B cell (primary cell): ENCODE results near the gene EFL1. TPM values are rescaled to one million over a fixed set of nuclear protein-coding genes. Genes with fewer than 3 reads are reported as not detected.
"Not testable (repeated sequence)": the region's sequence is repeated elsewhere in the genome, so short reads cannot be mapped to it uniquely, and the experiment has no call there.

Experiments
- ATAC-seq: fragments of 200-7000 bp; cut with Tn5 transposase; one replicate; pipeline ENCODE4 v1.10.0; 2021; ENCODE audit warnings: low read depth, mild to moderate bottlenecking, moderate number of reproducible peaks, moderate library complexity
- CTCF ChIA-PET: fragments of 350-600 bp; sonication (Branson Sonifier 250); formaldehyde crosslinking; loops from one replicate; lab custom pipeline; 2021; ENCODE audit warnings: antibody characterized with exemption, inconsistent platforms; lab: Charles Lee
- POLR2A ChIA-PET: fragments of 350-600 bp; sonication (Branson Sonifier 250); formaldehyde crosslinking; loops from one replicate; lab custom pipeline; 2021; ENCODE audit warnings: antibody characterized with exemption; lab: Charles Lee
- DNase-seq: peaks from one replicate; pipeline ENCODE4 v3.0.0; 2013
- H2AFZ ChIP-seq: 2 replicates; pipeline ENCODE4 v1.6.1; 2012; ENCODE audit warnings: mild to moderate bottlenecking, low read depth, low read length; ENCODE audit not compliant: insufficient read depth, poor library complexity, severe bottlenecking
- H3K27ac ChIP-seq, 2 donors: 1 replicate in 1 of 2; 2 replicates in 1 of 2; pipeline ENCODE4 v1.5.1; 2012 to 2013; ENCODE audit warnings: low read length in 2 of 2, mild to moderate bottlenecking in 2 of 2, moderate library complexity in 1 of 2
- H3K27me3 ChIP-seq, 4 experiments: fragments of 200-600 bp in 1 of 4; sonication (generic) in 1 of 4; replicated peaks in 1 of 4; 1 replicate in 2 of 4; 2 replicates in 2 of 4; pipeline versions ENCODE4 v1.6.1 to v1.7.0; 2013 to 2016; ENCODE audit warnings: low read length in 3 of 4, mild to moderate bottlenecking in 2 of 4, mixed read lengths in 1 of 4, moderate library complexity in 1 of 4; ENCODE audit not compliant: insufficient read depth in 4 of 4, control insufficient read depth in 3 of 4; ENCODE audit errors: control extremely low read depth in 1 of 4
- H3K36me3 ChIP-seq, 2 experiments: replicated peaks in 1 of 2; 1 replicate in 1 of 2; 2 replicates in 1 of 2; pipeline versions ENCODE4 v1.6.1 to v1.7.1; 2013; ENCODE audit warnings: low read length in 1 of 2; ENCODE audit not compliant: insufficient read depth in 2 of 2, control insufficient read depth in 1 of 2; ENCODE audit errors: control extremely low read depth in 1 of 2, extremely low read depth in 1 of 2
- H3K4me1 ChIP-seq, 2 donors: fragments of 200-600 bp in 1 of 2; sonication (generic) in 1 of 2; 1 replicate in 1 of 2; 2 replicates in 1 of 2; pipeline versions ENCODE4 v1.5.1 to v1.6.1; 2013 to 2017; ENCODE audit warnings: low read length in 2 of 2; ENCODE audit not compliant: control insufficient read depth in 2 of 2, insufficient read depth in 2 of 2
- H3K4me2 ChIP-seq: replicated peaks from 2 replicates; pipeline ENCODE3; 2012; ENCODE audit warnings: mild to moderate bottlenecking, low read depth, low read length; ENCODE audit not compliant: poor library complexity, severe bottlenecking
- H3K4me3 ChIP-seq, 5 experiments: fragments of 200-600 bp in 1 of 5; sonication (generic) in 1 of 5; 1 replicate in 3 of 5; 2 replicates in 2 of 5; pipeline versions ENCODE4 v1.5.1 to v1.7.0; 2011 to 2016; ENCODE audit warnings: low read length in 4 of 5, mild to moderate bottlenecking in 4 of 5, low read depth in 2 of 5, control low read depth in 1 of 5, moderate library complexity in 1 of 5; ENCODE audit not compliant: insufficient read depth in 1 of 5; ENCODE audit errors: control extremely low read depth in 1 of 5, extremely low read depth in 1 of 5
- H3K79me2 ChIP-seq: fragments of 200-600 bp; sonication (generic); one replicate; pipeline ENCODE4 v1.6.0; 2016; ENCODE audit warnings: low read length; ENCODE audit not compliant: control insufficient read depth, insufficient read depth
- H3K9ac ChIP-seq: fragments of 200-600 bp; sonication (generic); 2 replicates; pipeline ENCODE4 v1.6.1; 2017; ENCODE audit warnings: mild to moderate bottlenecking, low read length, moderate library complexity
- H3K9me3 ChIP-seq, 3 donors: one replicate each; pipeline versions ENCODE4 v1.6.1 to v1.7.1; 2013; ENCODE audit warnings: low read length in 2 of 3; ENCODE audit not compliant: control insufficient read depth in 2 of 3, insufficient read depth in 1 of 3; ENCODE audit errors: control extremely low read depth in 1 of 3
- H4K20me1 ChIP-seq: 2 replicates; pipeline ENCODE4 v1.6.0; 2012; ENCODE audit warnings: mild to moderate bottlenecking, low read length; ENCODE audit not compliant: insufficient read depth, control insufficient read depth, poor library complexity, severe bottlenecking
- H3K27ac Mint-ChIP-seq: one replicate; pipeline ENCODE4 v1.8.0; 2021; ENCODE audit warnings: mixed read lengths
- H3K27me3 Mint-ChIP-seq: one replicate; pipeline ENCODE4 v1.8.0; 2021; ENCODE audit warnings: mixed read lengths
- H3K4me1 Mint-ChIP-seq: one replicate; pipeline ENCODE4 v1.8.0; 2021; ENCODE audit warnings: mixed read lengths
- H3K4me3 Mint-ChIP-seq: one replicate; pipeline ENCODE4 v1.8.0; 2021; ENCODE audit warnings: mixed read lengths
- H3K9me3 Mint-ChIP-seq: one replicate; pipeline ENCODE4 v1.8.0; 2022; ENCODE audit warnings: mixed read lengths; ENCODE audit not compliant: insufficient read depth
- CTCF ChIP-seq: fragments of 200-600 bp; IDR thresholded peaks from one replicate; pipeline ENCODE4 v1.8.0; 2022; ENCODE audit warnings: antibody characterized with exemption, mild to moderate bottlenecking
- EZH2 ChIP-seq: IDR thresholded peaks from 2 replicates; pipeline ENCODE4 v1.6.1; 2012; ENCODE audit warnings: borderline replicate concordance, low read depth, mild to moderate bottlenecking, moderate library complexity, low read length; ENCODE audit not compliant: insufficient read depth, poor library complexity, severe bottlenecking
- WGBS: methylation state at CpG from one replicate; pipeline ENCODE4 v1.1.5; 2013; ENCODE audit warnings: missing lambda C conversion rate; ENCODE audit not compliant: insufficient coverage; 5-methylcytosine and 5-hydroxymethylcytosine counted together
- intact Hi-C: fragments of 100-400 bp; cut with micrococcal nuclease; formaldehyde crosslinking; loops from one replicate; pipeline ENCODE4 v1.10.0; 2022
- polyA plus RNA-seq: library from polyadenylated mRNA; depleted of rRNA; stranded (reverse); fragments of >200 nt; gene quantifications from 2 replicates; pipeline ENCODE4 v1.2.3, GENCODE V29; 2012
- total RNA-seq, 2 donors: library from RNA; stranded (reverse); fragments of 120-200 nt in 1 of 2; gene quantifications; 1 replicate in 1 of 2; 2 replicates in 1 of 2; pipeline versions ENCODE4 v1.2.3 to v1.2.4, GENCODE V29; 2013 to 2022

The EFL1 gene
- total and polyA plus RNA-seq, 2 donors (not counting 1 experiment from before 2014, with no cell fraction given), result 8.2 to 25.8 TPM

- TF ChIP-seq CTCF (no peak), EZH2 (no peak)
- H3K9ac ChIP-seq, result no peak overlapping the region
- ATAC-seq, result no peak
- H3K4me3 ChIP-seq, result no peak overlapping the region
- H3K4me1 Mint-ChIP-seq, result peaks cover 2% of the 10 kb centered on the region
- intact Hi-C loops, result no loop called here
- DNase-seq, result no peak
- no peaks in the 10 kb centered on the region for H3K27me3 Mint-ChIP-seq
- H3K27ac Mint-ChIP-seq, result no peak overlapping the region
- no peaks in the 10 kb centered on the region for H3K36me3 ChIP-seq
- CTCF ChIA-PET, result no interaction called here
- H3K4me2 ChIP-seq, result no peak overlapping the region
- H3K27ac ChIP-seq, result no peak overlapping the region
- H3K9me3 ChIP-seq, result no peaks in the 10 kb centered on the region
- H3K4me1 ChIP-seq, result peaks cover 0 to 5% of the 10 kb centered on the region in 2 donors
- no peak overlapping the region for H2AFZ ChIP-seq
- H3K9me3 Mint-ChIP-seq, result no peaks in the 10 kb centered on the region
- WGBS, result 100% methylated on average over 2 of the region's 3 CpGs
- H3K27me3 ChIP-seq, result no peaks in the 10 kb centered on the region
- no peaks in the 10 kb centered on the region for H3K79me2 ChIP-seq
- no peaks in the 10 kb centered on the region for H4K20me1 ChIP-seq
- H3K4me3 Mint-ChIP-seq, result no peak overlapping the region
- POLR2A ChIA-PET, result no interaction called here
Measured at GRCh38 chr15:82301296-82302016, 38.9 kb upstream of the EFL1 start.

- Histone ChIP-seq H3K4me1 (peaks cover 0 to 5% of the 10 kb centered on the region in 2 donors), H3K36me3 (no peaks in the 10 kb centered on the region), H3K4me3 (no peak overlapping the region), H2AFZ (no peak overlapping the region), H3K27me3 (no peaks in the 10 kb centered on the region), H4K20me1 (no peaks in the 10 kb centered on the region), H3K4me2 (no peak overlapping the region), H3K9ac (no peak overlapping the region), H3K79me2 (no peaks in the 10 kb centered on the region), H3K27ac (no peak overlapping the region), H3K9me3 (no peaks in the 10 kb centered on the region)
- 92% methylated on average over 7 of the region's 7 CpGs for whole genome bisulfite sequencing
- POLR2A ChIA-PET, result no interaction called here
- Mint-ChIP-seq H3K4me3 (no peak overlapping the region), H3K4me1 (peaks cover 2% of the 10 kb centered on the region), H3K9me3 (no peaks in the 10 kb centered on the region), H3K27ac (no peak overlapping the region), H3K27me3 (no peaks in the 10 kb centered on the region)
- CTCF ChIA-PET, result no interaction called here
- no peak for ATAC-seq
- intact Hi-C loops, result no loop called here
- no peak for DNase-seq
- TF ChIP-seq EZH2, result no peak
Measured at GRCh38 chr15:82300883-82301282, 38.3 kb upstream of the EFL1 start.

GRCh38 chr15:82300326-82300725, 37.8 kb upstream of the EFL1 start:
- H3K79me2 ChIP-seq, H4K20me1 ChIP-seq, POLR2A ChIA-PET, H3K4me3 ChIP-seq, H3K4me1 Mint-ChIP-seq, intact Hi-C loops, H3K9ac ChIP-seq, H3K27me3 Mint-ChIP-seq, H3K4me2 ChIP-seq, H3K27me3 ChIP-seq, DNase-seq, H3K27ac ChIP-seq, CTCF ChIA-PET, H3K36me3 ChIP-seq, H3K9me3 ChIP-seq, H3K4me1 ChIP-seq, H3K27ac Mint-ChIP-seq, H3K9me3 Mint-ChIP-seq, H3K4me3 Mint-ChIP-seq, H2AFZ ChIP-seq, ATAC-seq: not testable (repeated sequence)
- 94% methylated on average over 5 of the region's 6 CpGs for WGBS
